ENCODE data around the gene BIN1. TPM values are rescaled to one million over a fixed set of nuclear protein-coding genes. Genes with fewer than 3 reads are reported as not detected.
"Not testable (repeated sequence)": the region's sequence is repeated elsewhere in the genome, so short reads cannot be mapped to it uniquely, and the experiment has no call there.

The BIN1 gene
- total RNA-seq, 2 donors from 2014 or later = 18.0 to 35.9 TPM

DNA sequence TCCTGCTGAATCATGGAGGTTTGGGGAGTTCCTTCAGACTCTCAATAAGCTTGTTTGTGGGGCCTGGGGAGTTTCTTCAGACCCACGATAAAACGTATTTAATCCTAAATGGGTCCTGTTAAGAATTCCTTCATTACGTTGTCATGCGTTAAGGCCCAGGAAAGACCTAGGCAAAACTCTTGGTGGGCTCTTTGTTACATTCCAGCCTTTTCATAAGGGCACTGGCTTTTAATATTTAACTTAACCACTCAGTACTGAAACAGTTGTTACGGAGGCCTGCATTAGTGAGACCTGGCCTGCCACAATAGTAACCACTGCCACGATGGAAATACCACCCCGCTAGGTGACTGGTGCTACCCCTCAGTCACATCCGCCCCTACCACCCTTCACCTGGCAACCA lies 17.5 kb upstream of the BIN1 start:
- ATAC-seq (no peak), DNase-seq (ENCODE audit: low spot score) (no peak)
- no peaks in the 10 kb centered on the region for H3K36me3 Mint-ChIP-seq
- H3K4me3 Mint-ChIP-seq = no peak overlapping the region
- H3K4me1 Mint-ChIP-seq (ENCODE audit: low read depth in 2 of 2) = peaks cover 0 to 3% of the 10 kb centered on the region in 2 donors
- H3K27me3 Mint-ChIP-seq = no peaks in the 10 kb centered on the region
- no peak overlapping the region for H3K27ac Mint-ChIP-seq
- no peaks in the 10 kb centered on the region for H3K9me3 Mint-ChIP-seq

DNA sequence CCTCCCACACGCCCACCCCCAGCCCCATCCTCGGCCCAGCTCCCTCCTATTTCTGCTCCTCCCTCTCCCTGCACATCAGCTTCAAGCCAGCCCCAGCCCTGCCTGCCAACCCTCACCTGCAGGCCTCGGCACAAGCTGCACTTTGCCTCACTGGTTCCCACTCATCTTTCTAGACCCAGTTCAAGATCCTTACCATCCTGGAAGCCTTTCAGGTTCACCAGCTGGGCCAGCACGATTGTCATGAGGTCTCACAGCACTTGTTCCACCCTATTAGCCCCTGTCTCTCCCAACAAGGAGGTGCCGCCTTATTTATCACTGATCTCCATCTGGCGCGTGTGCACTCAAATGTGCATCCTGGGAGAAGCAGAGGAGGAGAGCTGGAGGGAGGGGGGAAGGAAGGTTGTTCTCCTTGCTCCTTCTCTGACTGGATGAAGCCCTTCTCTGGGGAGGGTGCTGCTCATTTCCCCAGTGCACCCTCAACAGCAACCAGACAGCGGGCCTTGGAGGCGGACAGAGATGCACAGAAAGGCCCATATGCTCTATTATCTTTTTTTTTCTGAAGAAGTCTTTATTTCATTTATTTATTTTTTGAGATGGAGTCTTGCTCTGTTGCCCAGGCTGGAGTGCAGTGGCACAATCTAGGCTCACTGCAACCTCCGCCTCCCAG lies 15.5 kb upstream of the BIN1 start:
- Mint-ChIP-seq H3K9me3 (no peaks in the 10 kb centered on the region), H3K27me3 (no peaks in the 10 kb centered on the region), H3K27ac (no peak overlapping the region), H3K4me3 (no peak overlapping the region), H3K36me3 (no peaks in the 10 kb centered on the region), H3K4me1 (ENCODE audit: low read depth in 2 of 2) (no peaks in the 10 kb centered on the region)
- DNase-seq (ENCODE audit: low spot score) (no peak), ATAC-seq (no peak)

DNA sequence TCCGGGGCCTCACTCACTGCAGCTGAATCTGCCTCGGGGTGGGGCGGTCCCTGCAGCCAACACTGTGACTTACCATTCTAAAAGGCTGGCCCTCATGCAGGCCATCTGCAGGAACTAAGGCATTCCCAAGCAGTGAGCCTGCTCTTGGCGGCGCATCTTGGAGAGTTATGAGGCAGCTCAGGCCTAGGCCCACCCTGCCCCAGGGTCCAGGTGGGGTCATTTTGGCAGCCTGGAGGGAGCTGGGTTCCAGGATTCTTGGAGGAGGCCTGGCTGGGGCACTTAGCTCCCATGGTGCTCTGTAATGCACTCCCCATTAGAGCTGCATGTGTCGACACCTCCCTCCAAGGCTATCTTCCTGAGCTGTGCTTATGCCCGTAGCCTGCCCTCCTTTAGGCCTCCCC lies 14.8 kb upstream of the BIN1 start:
- Mint-ChIP-seq H3K27me3 (no peaks in the 10 kb centered on the region), H3K4me1 (ENCODE audit: low read depth in 2 of 2) (no peaks in the 10 kb centered on the region), H3K4me3 (no peak overlapping the region), H3K9me3 (no peaks in the 10 kb centered on the region), H3K27ac (no peak overlapping the region), H3K36me3 (no peaks in the 10 kb centered on the region)
- no peak for DNase-seq (ENCODE audit: low spot score)
- ATAC-seq = peak in 1 of 2 donors; percentile 40

- no peak overlapping the region for H3K4me3 Mint-ChIP-seq
- H3K4me1 Mint-ChIP-seq (ENCODE audit: low read depth in 2 of 2) = no peaks in the 10 kb centered on the region
- H3K36me3 Mint-ChIP-seq = no peaks in the 10 kb centered on the region
- H3K27me3 Mint-ChIP-seq = no peaks in the 10 kb centered on the region
- DNase-seq (ENCODE audit: low spot score) = no peak
- H3K27ac Mint-ChIP-seq = no peak overlapping the region
- H3K9me3 Mint-ChIP-seq = no peaks in the 10 kb centered on the region
- ATAC-seq = peak in 1 of 2 donors; percentile 20
Measured at GRCh38 chr2:127121353-127121752, 14.4 kb upstream of the BIN1 start.

DNA sequence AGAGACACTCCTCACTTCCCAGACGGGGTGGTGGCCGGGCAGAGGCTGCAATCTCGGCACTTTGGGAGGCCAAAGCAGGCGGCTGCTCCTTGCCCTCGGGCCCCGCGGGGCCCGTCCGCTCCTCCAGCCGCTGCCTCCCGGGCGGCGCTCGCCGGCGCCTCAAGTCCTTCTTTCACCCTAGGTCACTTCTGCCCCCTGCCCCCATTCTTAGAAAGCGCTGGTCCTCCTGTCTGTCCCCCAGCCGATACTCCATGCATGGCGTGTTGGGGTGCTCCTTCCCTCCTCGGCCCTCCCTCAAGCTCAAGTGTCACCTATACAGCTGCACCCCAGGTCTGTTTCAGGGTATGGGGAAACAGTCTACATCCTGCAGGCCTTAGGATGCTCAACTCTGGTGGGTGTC lies 13.5 kb upstream of the BIN1 start:
- H3K4me1 Mint-ChIP-seq (ENCODE audit: low read depth in 2 of 2); H3K9me3 Mint-ChIP-seq: not testable (repeated sequence)

GRCh38 chr2:127118467-127118866 lies 11.5 kb upstream of the BIN1 start:
- no peak for DNase-seq (ENCODE audit: low spot score)
- ATAC-seq = no peak
- Mint-ChIP-seq H3K4me3 (no peak overlapping the region), H3K9me3 (no peaks in the 10 kb centered on the region), H3K27me3 (peaks cover 0 to 3% of the 10 kb centered on the region in 2 donors), H3K4me1 (ENCODE audit: low read depth in 2 of 2) (no peaks in the 10 kb centered on the region), H3K27ac (no peak overlapping the region), H3K36me3 (no peaks in the 10 kb centered on the region)

More for the DNA sequence above, 13.5 kb upstream of the BIN1 start:
- not testable (repeated sequence) for ATAC-seq; H3K36me3 Mint-ChIP-seq; H3K27me3 Mint-ChIP-seq; H3K4me3 Mint-ChIP-seq; DNase-seq (ENCODE audit: low spot score); H3K27ac Mint-ChIP-seq

- Mint-ChIP-seq H3K4me3 (no peak overlapping the region), H3K27ac (no peak overlapping the region), H3K36me3 (no peaks in the 10 kb centered on the region), H3K27me3 (peaks cover 0 to 3% of the 10 kb centered on the region in 2 donors), H3K9me3 (no peaks in the 10 kb centered on the region), H3K4me1 (ENCODE audit: low read depth in 2 of 2) (no peaks in the 10 kb centered on the region)
- no peak for ATAC-seq
- no peak for DNase-seq (ENCODE audit: low spot score)
Measured at GRCh38 chr2:127118038-127118437, 11.1 kb upstream of the BIN1 start.

- Mint-ChIP-seq H3K27ac (no peak overlapping the region), H3K36me3 (no peaks in the 10 kb centered on the region), H3K4me1 (ENCODE audit: low read depth in 2 of 2) (no peaks in the 10 kb centered on the region), H3K9me3 (no peaks in the 10 kb centered on the region), H3K4me3 (no peak overlapping the region), H3K27me3 (peaks cover 0 to 3% of the 10 kb centered on the region in 2 donors)
- DNase-seq (ENCODE audit: low spot score) (no peak), ATAC-seq (no peak)
Measured at GRCh38 chr2:127117603-127118002, 10.6 kb upstream of the BIN1 start.

GRCh38 chr2:127115471-127116199 lies 8.7 kb upstream of the BIN1 start:
- H3K36me3 Mint-ChIP-seq = no peaks in the 10 kb centered on the region
- DNase-seq (ENCODE audit: low spot score) = no peak
- no peaks in the 10 kb centered on the region for H3K4me1 Mint-ChIP-seq (ENCODE audit: low read depth in 2 of 2)
- no peak for ATAC-seq
- no peak overlapping the region for H3K4me3 Mint-ChIP-seq
- H3K27ac Mint-ChIP-seq = no peak overlapping the region
- no peaks in the 10 kb centered on the region for H3K9me3 Mint-ChIP-seq
- peaks cover 0 to 13% of the 10 kb centered on the region in 2 donors for H3K27me3 Mint-ChIP-seq

DNA sequence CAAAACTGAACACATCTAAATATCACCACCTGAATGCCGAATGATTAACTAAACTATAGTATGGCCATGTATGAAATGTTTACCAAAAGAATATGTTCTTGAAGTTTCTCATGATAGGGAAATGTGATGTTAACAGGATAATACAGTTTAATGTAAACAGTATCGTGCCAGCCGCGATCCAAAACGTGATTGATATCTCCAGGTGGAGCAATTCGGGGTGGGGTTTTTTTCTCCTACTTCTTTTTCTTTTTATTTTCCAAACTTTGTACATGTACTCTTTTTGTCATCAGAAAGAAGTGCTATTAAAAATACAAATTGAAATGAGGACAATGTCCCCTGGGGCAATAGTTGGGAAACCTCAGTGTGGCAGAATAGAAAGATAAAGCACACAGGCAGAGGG lies 4.0 kb upstream of the BIN1 start:
- peaks cover 0 to 6% of the 10 kb centered on the region in 2 donors for H3K4me1 Mint-ChIP-seq (ENCODE audit: low read depth in 2 of 2)

GRCh38 chr2:127108090-127108523 lies 1.2 kb upstream of the BIN1 start:
- ATAC-seq (no peak), DNase-seq (ENCODE audit: low spot score) (no peak)
- Mint-ChIP-seq H3K9me3 (no peaks in the 10 kb centered on the region), H3K4me1 (ENCODE audit: low read depth in 2 of 2) (peaks cover 0 to 6% of the 10 kb centered on the region in 2 donors), H3K27ac (no peak overlapping the region), H3K27me3 (peaks cover 6 to 14% of the 10 kb centered on the region in 2 donors), H3K36me3 (no peaks in the 10 kb centered on the region), H3K4me3 (peak overlapping the region; percentile 92)

More for the DNA sequence above, 4.0 kb upstream of the BIN1 start:
- H3K36me3 Mint-ChIP-seq = no peaks in the 10 kb centered on the region
- no peaks in the 10 kb centered on the region for H3K9me3 Mint-ChIP-seq
- H3K4me3 Mint-ChIP-seq = no peak overlapping the region
- ATAC-seq (no peak), DNase-seq (ENCODE audit: low spot score) (no peak)
- peaks cover 0 to 17% of the 10 kb centered on the region in 2 donors for H3K27me3 Mint-ChIP-seq
- no peak overlapping the region for H3K27ac Mint-ChIP-seq

GRCh38 chr2:127107622-127107999 lies 657 bp upstream of the BIN1 start:
- Mint-ChIP-seq H3K4me1 (ENCODE audit: low read depth in 2 of 2) (peaks cover under 1 to 6% of the 10 kb centered on the region in 2 donors), H3K9me3 (no peaks in the 10 kb centered on the region), H3K36me3 (no peaks in the 10 kb centered on the region), H3K4me3 (peak overlapping the region; percentile 92), H3K27me3 (peaks cover 6 to 14% of the 10 kb centered on the region in 2 donors), H3K27ac (no peak overlapping the region)
- no peak for DNase-seq (ENCODE audit: low spot score)
- no peak for ATAC-seq

GRCh38 chr2:127106457-127106990 lies 430 bp downstream of the BIN1 start:
- Mint-ChIP-seq H3K27ac (no peak overlapping the region), H3K27me3 (peaks cover 6 to 7% of the 10 kb centered on the region in 2 donors), H3K36me3 (no peaks in the 10 kb centered on the region), H3K9me3 (no peaks in the 10 kb centered on the region), H3K4me3 (peak overlapping the region; percentile 92), H3K4me1 (ENCODE audit: low read depth in 2 of 2) (peaks cover 3 to 6% of the 10 kb centered on the region in 2 donors)
- DNase-seq (ENCODE audit: low spot score) = no peak
- ATAC-seq = peak; percentile 1 to 4

Data from natural killer cell treated with Interleukin-12 subunit alpha and Interleukin-12 subunit beta and Interleukin-15 and Interleukin-18, amount 100 ng/mL, for 72 hours (primary cell).